ENCODE results near the gene OR10C1.

DNA sequence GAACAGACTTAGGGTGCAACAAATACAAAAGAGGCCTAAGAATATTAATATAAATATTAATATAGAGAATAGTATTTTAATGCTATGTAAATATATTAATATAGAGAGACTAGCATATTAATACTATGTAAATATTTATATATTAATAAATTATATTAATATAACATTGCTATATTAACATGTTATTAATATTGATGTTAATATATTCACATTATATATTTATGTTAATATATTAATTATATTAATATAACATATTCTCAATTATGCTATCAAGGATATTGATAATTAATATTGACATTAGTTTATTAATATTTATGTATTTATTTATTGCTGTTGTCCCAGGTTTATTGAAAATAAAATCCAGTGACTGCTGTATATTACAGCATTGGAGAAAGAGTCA lies 49.8 kb downstream of the OR10C1 start:
- TF ChIP-seq GATA3 (IDR thresholded peaks at IDR 0.05; ENCODE audit: low read depth, low read length) (no peak), GATA2 (IDR thresholded peaks at IDR 0.05; ENCODE audit: low read depth, low read length) (no peak)

Data from SH-SY5Y (cell line).